ENCODE measurements around the gene LLGL2.

- TF ChIP-seq POLR2AphosphoS5 (IDR thresholded peaks at IDR 0.05; ENCODE audit: low read depth, low read length) (no peak), REST (IDR thresholded peaks at IDR 0.05; ENCODE audit: insufficient read depth in 1 of 2, low read depth in 2 of 2, low read length in 2 of 2) (no peak)
These were observed 92.2 kb downstream of the LLGL2 start for GRCh38 chr17:75617675-75618074.

All from PFSK-1 (cell line).